GM23338 (cell line): ENCODE data around the gene PCLO. TPM values are rescaled to one million over a fixed set of nuclear protein-coding genes. Genes with fewer than 3 reads are reported as not detected.

Experiments
- ATAC-seq: fragments of 200-7000 bp; cut with Tn5 transposase; 3 replicates; pipeline ENCODE4 v1.9.1; 2020
- DNase-seq: peaks from one replicate; pipeline ENCODE4 v3.0.0-alpha.2; 2015; ENCODE audit warnings: low spot score
- H2AFZ ChIP-seq: fragments of 200-600 bp; sonication (generic); 2 replicates; pipeline ENCODE4 v1.8.0; 2016; ENCODE audit warnings: antibody characterized with exemption, mild to moderate bottlenecking, moderate library complexity
- H3F3A ChIP-seq: fragments of 200-600 bp; sonication (generic); replicated peaks from 2 replicates; pipeline ENCODE4 v1.8.0; 2017; ENCODE audit warnings: antibody characterized with exemption, mixed run types, low read depth
- H3K27ac ChIP-seq: fragments of 200-600 bp; sonication (generic); 2 replicates; pipeline ENCODE4 v1.6.1; 2016; ENCODE audit warnings: low read depth
- H3K27me3 ChIP-seq: fragments of 200-600 bp; sonication (generic); 2 replicates; pipeline ENCODE4 v1.8.0; 2016; ENCODE audit warnings: mild to moderate bottlenecking, mixed run types, moderate library complexity; ENCODE audit not compliant: insufficient read depth
- H3K36me3 ChIP-seq: fragments of 200-600 bp; sonication (generic); 2 replicates; pipeline ENCODE4 v1.8.0; 2016; ENCODE audit warnings: mild to moderate bottlenecking; ENCODE audit not compliant: insufficient read depth
- H3K4me1 ChIP-seq: fragments of 200-600 bp; sonication (generic); 2 replicates; pipeline ENCODE4 v1.8.0; 2016; ENCODE audit warnings: mild to moderate bottlenecking, moderate library complexity; ENCODE audit not compliant: insufficient read depth
- H3K4me2 ChIP-seq: fragments of 200-600 bp; sonication (generic); 2 replicates; pipeline ENCODE4 v1.7.1; 2017; ENCODE audit warnings: mixed run types
- H3K4me3 ChIP-seq: fragments of 200-600 bp; sonication (generic); 2 replicates; pipeline ENCODE4 v1.6.1; 2016; ENCODE audit warnings: mixed run types
- H3K79me2 ChIP-seq: fragments of 200-600 bp; sonication (generic); replicated peaks from 2 replicates; pipeline ENCODE4 v1.8.0; 2017; ENCODE audit warnings: mild to moderate bottlenecking; ENCODE audit not compliant: insufficient read depth
- H3K9me2 ChIP-seq: fragments of 200-600 bp; sonication (generic); 2 replicates; pipeline ENCODE4 v1.8.0; 2017; ENCODE audit not compliant: insufficient read depth
- H4K20me1 ChIP-seq: fragments of 200-600 bp; sonication (generic); replicated peaks from 2 replicates; pipeline ENCODE4 v1.8.0; 2017; ENCODE audit warnings: mild to moderate bottlenecking; ENCODE audit not compliant: insufficient read depth
- H3K27ac Mint-ChIP-seq: 2 replicates; pipeline ENCODE4 v1.8.0; 2020; ENCODE audit warnings: inconsistent platforms, mild to moderate bottlenecking, moderate library complexity, mixed read lengths
- H3K27me3 Mint-ChIP-seq: 3 replicates; pipeline ENCODE4 v1.8.0; 2022; ENCODE audit warnings: low read depth, mild to moderate bottlenecking, moderate library complexity, mixed read lengths, inconsistent platforms; ENCODE audit not compliant: insufficient read depth, poor library complexity
- H3K36me3 Mint-ChIP-seq: 3 replicates; pipeline ENCODE4 v1.8.0; 2021; ENCODE audit warnings: low read depth, mild to moderate bottlenecking, inconsistent platforms, moderate library complexity, mixed read lengths
- H3K4me1 Mint-ChIP-seq: 3 replicates; pipeline ENCODE4 v1.8.0; 2020; ENCODE audit warnings: mild to moderate bottlenecking, inconsistent platforms, mixed read lengths
- H3K4me3 Mint-ChIP-seq: 3 replicates; pipeline ENCODE4 v1.8.0; 2021; ENCODE audit warnings: moderate library complexity, mild to moderate bottlenecking, inconsistent platforms, mixed read lengths
- H3K9me3 Mint-ChIP-seq: 3 replicates; pipeline ENCODE4 v1.8.0; 2020; ENCODE audit warnings: moderate library complexity, mild to moderate bottlenecking, inconsistent platforms, mixed read lengths
- CREB1 ChIP-seq: fragments of 250-450 bp; sonication (Bioruptor Pico); IDR thresholded peaks from 2 replicates; pipeline ENCODE4 v1.5.0; 2020; ENCODE audit warnings: low read depth, mild to moderate bottlenecking, moderate library complexity
- EZH2 ChIP-seq: fragments of 200-600 bp; sonication (generic); IDR thresholded peaks from one replicate; pipeline ENCODE4 v1.8.0; 2017; ENCODE audit warnings: antibody characterized with exemption, mild to moderate bottlenecking, low read depth; ENCODE audit not compliant: unreplicated experiment
- EZH2phosphoT487 ChIP-seq: fragments of 200-600 bp; sonication (generic); IDR thresholded peaks from one replicate; pipeline ENCODE4 v1.8.1; 2018; ENCODE audit warnings: antibody characterized with exemption; ENCODE audit not compliant: unreplicated experiment
- JUNB ChIP-seq: IDR thresholded peaks from one replicate; pipeline ENCODE4 v1.6.1; 2016; ENCODE audit warnings: antibody characterized with exemption; ENCODE audit not compliant: unreplicated experiment
- NANOG ChIP-seq: IDR thresholded peaks from 2 replicates; pipeline ENCODE4 v1.6.1; 2016; ENCODE audit warnings: antibody characterized with exemption, borderline replicate concordance
- POLR2AphosphoS5 ChIP-seq: IDR thresholded peaks from 2 replicates; pipeline ENCODE4 v1.6.1; 2016; ENCODE audit warnings: antibody characterized with exemption, low read depth
- STAT1 ChIP-seq: IDR thresholded peaks from one replicate; pipeline ENCODE4 v1.6.1; 2016; ENCODE audit warnings: antibody characterized with exemption; ENCODE audit not compliant: unreplicated experiment
- ZNF114 ChIP-seq: fragments of 250-450 bp; sonication (Bioruptor Pico); IDR thresholded peaks from 2 replicates; pipeline ENCODE4 v1.5.0; 2020; ENCODE audit warnings: mild to moderate bottlenecking, moderate library complexity
- ZNF331 ChIP-seq: fragments of 250-450 bp; sonication (Bioruptor Pico); IDR thresholded peaks from 2 replicates; pipeline ENCODE4 v1.5.0; 2020; ENCODE audit warnings: low read depth, mild to moderate bottlenecking, moderate library complexity
- polyA plus RNA-seq: library from polyadenylated mRNA; unstranded; fragments of >200 nt; fragmentation: Nextera tagmentation; extraction: Ambion mirVana; gene quantifications from 2 replicates; pipeline ENCODE4 v1.2.1, GENCODE V29; 2016
- total RNA-seq: library from RNA; depleted of rRNA; stranded (reverse); fragments of >200 nt; shearing (Covaris generic); gene quantifications from 2 replicates; pipeline ENCODE4 v1.2.3, GENCODE V29; 2014
- TF ChIP-seq, protein P1 (sequence below), 2 experiments: fragments of 200-600 bp in 1 of 2; sonication (generic) in 1 of 2; conservative IDR thresholded peaks; 2 replicates each; pipeline versions ENCODE4 v1.5.1 to v1.6.1; 2016 to 2017; ENCODE audit warnings: antibody characterized with exemption in 2 of 2, low read depth in 2 of 2, mild to moderate bottlenecking in 2 of 2, moderate library complexity in 1 of 2
- TF ChIP-seq, protein P2 (sequence below): IDR thresholded peaks from 2 replicates; pipeline ENCODE4 v1.6.1; 2016; ENCODE audit warnings: antibody characterized with exemption
- TF ChIP-seq, protein P3 (sequence below): fragments of 250-450 bp; sonication (Bioruptor Pico); IDR thresholded peaks from 2 replicates; pipeline ENCODE4 v1.5.0; 2020; ENCODE audit warnings: mild to moderate bottlenecking, moderate library complexity
- TF ChIP-seq, protein P4 (sequence below): IDR thresholded peaks from one replicate; pipeline ENCODE4 v1.6.1; 2018; ENCODE audit warnings: antibody characterized with exemption; ENCODE audit not compliant: unreplicated experiment

Gene PCLO
- total and polyA plus RNA-seq, 2 experiments from 2014 or later: 7.4 to 9.1 TPM

DNA sequence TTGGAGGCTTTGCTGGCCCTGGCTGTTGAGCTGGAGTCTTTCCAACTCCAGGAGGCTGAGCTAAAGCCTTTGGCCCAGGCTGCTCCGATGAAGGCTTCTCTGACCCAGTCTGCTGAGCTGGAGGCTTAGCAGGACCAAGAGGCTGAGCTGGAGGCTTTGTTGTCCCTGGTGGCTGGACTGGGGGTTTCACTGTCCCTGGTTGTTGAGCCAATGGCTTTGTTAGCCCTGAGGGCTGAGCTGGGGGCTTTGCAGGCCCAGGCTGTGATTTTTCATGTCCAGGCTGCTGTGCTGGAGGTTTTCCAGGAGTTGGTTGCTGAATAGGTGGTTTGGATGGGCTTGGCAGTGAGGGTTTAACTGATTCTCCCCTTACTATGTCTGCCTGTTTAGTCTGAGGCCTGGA is 7.3 kb downstream of the PCLO start:
- Histone ChIP-seq H3K4me3 (no peak overlapping the region), H3K27me3 (no peaks in the 10 kb centered on the region), H3K9me2 (peaks cover 4% of the 10 kb centered on the region; the same call in 1 of the 2 replicates), H3K79me2 (no peaks in the 10 kb centered on the region), H3K4me2 (no peak overlapping the region), H3K4me1 (no peaks in the 10 kb centered on the region), H2AFZ (no peak overlapping the region), H3F3A (no peaks in the 10 kb centered on the region), H3K36me3 (no peaks in the 10 kb centered on the region), H3K27ac (no peak overlapping the region), H4K20me1 (no peaks in the 10 kb centered on the region)
- H3K9me3 Mint-ChIP-seq: no peaks in the 10 kb centered on the region
- DNase-seq (no peak), ATAC-seq (no peak)
- no peak for TF ChIP-seq STAT1
- TF ChIP-seq NANOG: no peak
- TF ChIP-seq CREB1 (CRISPR knock-in tag): no peak
- TF ChIP-seq EZH2phosphoT487: no peak
- TF ChIP-seq JUNB: no peak
- TF ChIP-seq, protein P1, sequence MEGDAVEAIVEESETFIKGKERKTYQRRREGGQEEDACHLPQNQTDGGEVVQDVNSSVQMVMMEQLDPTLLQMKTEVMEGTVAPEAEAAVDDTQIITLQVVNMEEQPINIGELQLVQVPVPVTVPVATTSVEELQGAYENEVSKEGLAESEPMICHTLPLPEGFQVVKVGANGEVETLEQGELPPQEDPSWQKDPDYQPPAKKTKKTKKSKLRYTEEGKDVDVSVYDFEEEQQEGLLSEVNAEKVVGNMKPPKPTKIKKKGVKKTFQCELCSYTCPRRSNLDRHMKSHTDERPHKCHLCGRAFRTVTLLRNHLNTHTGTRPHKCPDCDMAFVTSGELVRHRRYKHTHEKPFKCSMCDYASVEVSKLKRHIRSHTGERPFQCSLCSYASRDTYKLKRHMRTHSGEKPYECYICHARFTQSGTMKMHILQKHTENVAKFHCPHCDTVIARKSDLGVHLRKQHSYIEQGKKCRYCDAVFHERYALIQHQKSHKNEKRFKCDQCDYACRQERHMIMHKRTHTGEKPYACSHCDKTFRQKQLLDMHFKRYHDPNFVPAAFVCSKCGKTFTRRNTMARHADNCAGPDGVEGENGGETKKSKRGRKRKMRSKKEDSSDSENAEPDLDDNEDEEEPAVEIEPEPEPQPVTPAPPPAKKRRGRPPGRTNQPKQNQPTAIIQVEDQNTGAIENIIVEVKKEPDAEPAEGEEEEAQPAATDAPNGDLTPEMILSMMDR (conservative IDR thresholded peaks at IDR 0.05; ENCODE audit: low read depth in 2 of 2): no peak
- TF ChIP-seq ZNF331 (CRISPR knock-in tag): no peak
- TF ChIP-seq, protein P2, sequence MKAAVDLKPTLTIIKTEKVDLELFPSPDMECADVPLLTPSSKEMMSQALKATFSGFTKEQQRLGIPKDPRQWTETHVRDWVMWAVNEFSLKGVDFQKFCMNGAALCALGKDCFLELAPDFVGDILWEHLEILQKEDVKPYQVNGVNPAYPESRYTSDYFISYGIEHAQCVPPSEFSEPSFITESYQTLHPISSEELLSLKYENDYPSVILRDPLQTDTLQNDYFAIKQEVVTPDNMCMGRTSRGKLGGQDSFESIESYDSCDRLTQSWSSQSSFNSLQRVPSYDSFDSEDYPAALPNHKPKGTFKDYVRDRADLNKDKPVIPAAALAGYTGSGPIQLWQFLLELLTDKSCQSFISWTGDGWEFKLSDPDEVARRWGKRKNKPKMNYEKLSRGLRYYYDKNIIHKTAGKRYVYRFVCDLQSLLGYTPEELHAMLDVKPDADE: no peak
- no peak for TF ChIP-seq POLR2AphosphoS5
- TF ChIP-seq, protein P3, sequence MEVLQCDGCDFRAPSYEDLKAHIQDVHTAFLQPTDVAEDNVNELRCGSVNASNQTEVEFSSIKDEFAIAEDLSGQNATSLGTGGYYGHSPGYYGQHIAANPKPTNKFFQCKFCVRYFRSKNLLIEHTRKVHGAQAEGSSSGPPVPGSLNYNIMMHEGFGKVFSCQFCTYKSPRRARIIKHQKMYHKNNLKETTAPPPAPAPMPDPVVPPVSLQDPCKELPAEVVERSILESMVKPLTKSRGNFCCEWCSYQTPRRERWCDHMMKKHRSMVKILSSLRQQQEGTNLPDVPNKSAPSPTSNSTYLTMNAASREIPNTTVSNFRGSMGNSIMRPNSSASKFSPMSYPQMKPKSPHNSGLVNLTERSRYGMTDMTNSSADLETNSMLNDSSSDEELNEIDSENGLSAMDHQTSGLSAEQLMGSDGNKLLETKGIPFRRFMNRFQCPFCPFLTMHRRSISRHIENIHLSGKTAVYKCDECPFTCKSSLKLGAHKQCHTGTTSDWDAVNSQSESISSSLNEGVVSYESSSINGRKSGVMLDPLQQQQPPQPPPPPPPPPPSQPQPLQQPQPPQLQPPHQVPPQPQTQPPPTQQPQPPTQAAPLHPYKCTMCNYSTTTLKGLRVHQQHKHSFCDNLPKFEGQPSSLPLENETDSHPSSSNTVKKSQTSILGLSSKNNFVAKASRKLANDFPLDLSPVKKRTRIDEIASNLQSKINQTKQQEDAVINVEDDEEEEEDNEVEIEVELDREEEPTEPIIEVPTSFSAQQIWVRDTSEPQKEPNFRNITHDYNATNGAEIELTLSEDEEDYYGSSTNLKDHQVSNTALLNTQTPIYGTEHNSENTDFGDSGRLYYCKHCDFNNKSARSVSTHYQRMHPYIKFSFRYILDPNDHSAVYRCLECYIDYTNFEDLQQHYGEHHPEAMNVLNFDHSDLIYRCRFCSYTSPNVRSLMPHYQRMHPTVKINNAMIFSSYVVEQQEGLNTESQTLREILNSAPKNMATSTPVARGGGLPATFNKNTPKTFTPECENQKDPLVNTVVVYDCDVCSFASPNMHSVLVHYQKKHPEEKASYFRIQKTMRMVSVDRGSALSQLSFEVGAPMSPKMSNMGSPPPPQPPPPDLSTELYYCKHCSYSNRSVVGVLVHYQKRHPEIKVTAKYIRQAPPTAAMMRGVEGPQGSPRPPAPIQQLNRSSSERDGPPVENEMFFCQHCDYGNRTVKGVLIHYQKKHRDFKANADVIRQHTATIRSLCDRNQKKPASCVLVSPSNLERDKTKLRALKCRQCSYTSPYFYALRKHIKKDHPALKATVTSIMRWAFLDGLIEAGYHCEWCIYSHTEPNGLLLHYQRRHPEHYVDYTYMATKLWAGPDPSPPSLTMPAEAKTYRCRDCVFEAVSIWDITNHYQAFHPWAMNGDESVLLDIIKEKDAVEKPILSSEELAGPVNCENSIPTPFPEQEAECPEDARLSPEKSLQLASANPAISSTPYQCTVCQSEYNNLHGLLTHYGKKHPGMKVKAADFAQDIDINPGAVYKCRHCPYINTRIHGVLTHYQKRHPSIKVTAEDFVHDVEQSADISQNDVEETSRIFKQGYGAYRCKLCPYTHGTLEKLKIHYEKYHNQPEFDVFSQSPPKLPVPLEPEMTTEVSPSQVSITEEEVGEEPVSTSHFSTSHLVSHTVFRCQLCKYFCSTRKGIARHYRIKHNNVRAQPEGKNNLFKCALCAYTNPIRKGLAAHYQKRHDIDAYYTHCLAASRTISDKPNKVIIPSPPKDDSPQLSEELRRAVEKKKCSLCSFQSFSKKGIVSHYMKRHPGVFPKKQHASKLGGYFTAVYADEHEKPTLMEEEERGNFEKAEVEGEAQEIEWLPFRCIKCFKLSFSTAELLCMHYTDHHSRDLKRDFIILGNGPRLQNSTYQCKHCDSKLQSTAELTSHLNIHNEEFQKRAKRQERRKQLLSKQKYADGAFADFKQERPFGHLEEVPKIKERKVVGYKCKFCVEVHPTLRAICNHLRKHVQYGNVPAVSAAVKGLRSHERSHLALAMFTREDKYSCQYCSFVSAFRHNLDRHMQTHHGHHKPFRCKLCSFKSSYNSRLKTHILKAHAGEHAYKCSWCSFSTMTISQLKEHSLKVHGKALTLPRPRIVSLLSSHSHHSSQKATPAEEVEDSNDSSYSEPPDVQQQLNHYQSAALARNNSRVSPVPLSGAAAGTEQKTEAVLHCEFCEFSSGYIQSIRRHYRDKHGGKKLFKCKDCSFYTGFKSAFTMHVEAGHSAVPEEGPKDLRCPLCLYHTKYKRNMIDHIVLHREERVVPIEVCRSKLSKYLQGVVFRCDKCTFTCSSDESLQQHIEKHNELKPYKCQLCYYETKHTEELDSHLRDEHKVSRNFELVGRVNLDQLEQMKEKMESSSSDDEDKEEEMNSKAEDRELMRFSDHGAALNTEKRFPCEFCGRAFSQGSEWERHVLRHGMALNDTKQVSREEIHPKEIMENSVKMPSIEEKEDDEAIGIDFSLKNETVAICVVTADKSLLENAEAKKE (CRISPR knock-in tag): no peak
- no peak for TF ChIP-seq EZH2
- TF ChIP-seq ZNF114 (CRISPR knock-in tag): no peak
- TF ChIP-seq, protein P4, sequence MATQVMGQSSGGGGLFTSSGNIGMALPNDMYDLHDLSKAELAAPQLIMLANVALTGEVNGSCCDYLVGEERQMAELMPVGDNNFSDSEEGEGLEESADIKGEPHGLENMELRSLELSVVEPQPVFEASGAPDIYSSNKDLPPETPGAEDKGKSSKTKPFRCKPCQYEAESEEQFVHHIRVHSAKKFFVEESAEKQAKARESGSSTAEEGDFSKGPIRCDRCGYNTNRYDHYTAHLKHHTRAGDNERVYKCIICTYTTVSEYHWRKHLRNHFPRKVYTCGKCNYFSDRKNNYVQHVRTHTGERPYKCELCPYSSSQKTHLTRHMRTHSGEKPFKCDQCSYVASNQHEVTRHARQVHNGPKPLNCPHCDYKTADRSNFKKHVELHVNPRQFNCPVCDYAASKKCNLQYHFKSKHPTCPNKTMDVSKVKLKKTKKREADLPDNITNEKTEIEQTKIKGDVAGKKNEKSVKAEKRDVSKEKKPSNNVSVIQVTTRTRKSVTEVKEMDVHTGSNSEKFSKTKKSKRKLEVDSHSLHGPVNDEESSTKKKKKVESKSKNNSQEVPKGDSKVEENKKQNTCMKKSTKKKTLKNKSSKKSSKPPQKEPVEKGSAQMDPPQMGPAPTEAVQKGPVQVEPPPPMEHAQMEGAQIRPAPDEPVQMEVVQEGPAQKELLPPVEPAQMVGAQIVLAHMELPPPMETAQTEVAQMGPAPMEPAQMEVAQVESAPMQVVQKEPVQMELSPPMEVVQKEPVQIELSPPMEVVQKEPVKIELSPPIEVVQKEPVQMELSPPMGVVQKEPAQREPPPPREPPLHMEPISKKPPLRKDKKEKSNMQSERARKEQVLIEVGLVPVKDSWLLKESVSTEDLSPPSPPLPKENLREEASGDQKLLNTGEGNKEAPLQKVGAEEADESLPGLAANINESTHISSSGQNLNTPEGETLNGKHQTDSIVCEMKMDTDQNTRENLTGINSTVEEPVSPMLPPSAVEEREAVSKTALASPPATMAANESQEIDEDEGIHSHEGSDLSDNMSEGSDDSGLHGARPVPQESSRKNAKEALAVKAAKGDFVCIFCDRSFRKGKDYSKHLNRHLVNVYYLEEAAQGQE: no peak
- H3K4me1 Mint-ChIP-seq: peaks cover 8% of the 10 kb centered on the region
- 0 out of 2 replicates have a peak overlapping the region, but pooled peaks have one; percentile 5 for H3K27ac Mint-ChIP-seq
- H3K27me3 Mint-ChIP-seq: peaks cover 4% of the 10 kb centered on the region
- peaks cover 19% of the 10 kb centered on the region; the same call in 2 of the 3 replicates for H3K36me3 Mint-ChIP-seq
- no peak overlapping the region for H3K4me3 Mint-ChIP-seq
